ENCODE measurements around the gene FOXO6.

Gene FOXO6

DNA sequence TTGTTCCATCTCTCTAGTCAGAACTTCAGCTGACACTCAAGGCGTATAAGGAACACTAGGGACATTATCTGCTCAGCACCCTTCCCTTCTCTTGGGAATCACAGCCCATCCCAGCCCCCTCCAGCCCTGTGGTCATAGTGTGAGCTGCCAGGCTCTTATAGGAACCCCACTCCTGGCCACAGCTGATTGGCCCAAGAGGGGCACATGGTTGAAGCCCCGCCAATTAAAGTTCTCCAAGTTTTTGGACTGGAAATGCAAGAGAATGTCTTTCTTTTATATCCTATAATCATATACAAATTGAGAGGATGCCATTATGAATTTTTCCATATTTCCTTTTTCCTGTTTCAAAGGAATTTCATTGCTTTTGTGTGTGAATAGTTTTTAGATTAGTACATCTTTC, 40.7 kb downstream of the FOXO6 start:
- no peak for DNase-seq (ENCODE audit: low read depth in 2 of 2)

DNA sequence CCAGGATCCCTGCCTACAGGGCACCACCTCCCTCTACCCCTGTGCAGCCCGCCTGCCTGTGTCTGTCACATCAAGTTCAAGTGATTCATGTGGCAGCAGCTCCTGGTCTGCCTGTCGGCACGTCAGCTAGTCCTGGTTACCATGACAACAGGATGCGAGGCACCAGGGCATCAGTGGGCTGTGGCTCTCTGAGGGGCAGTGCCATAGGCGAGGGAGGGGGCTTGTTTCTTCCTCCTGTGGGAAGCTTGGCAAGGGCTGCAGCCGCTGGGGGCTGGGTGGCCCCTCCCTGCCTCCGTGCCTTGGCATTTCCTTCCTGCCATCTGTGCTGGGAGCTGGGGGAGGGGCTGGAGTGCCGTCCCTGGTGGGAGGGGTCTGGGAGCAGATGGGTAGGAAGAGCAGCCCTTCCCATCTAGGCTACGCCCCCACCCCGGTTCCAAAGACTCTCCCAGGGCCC, 43.1 kb downstream of the FOXO6 start:
- DNase-seq (ENCODE audit: low read depth in 2 of 2) = peak in 1 of 2 donors; percentile 17

DNA sequence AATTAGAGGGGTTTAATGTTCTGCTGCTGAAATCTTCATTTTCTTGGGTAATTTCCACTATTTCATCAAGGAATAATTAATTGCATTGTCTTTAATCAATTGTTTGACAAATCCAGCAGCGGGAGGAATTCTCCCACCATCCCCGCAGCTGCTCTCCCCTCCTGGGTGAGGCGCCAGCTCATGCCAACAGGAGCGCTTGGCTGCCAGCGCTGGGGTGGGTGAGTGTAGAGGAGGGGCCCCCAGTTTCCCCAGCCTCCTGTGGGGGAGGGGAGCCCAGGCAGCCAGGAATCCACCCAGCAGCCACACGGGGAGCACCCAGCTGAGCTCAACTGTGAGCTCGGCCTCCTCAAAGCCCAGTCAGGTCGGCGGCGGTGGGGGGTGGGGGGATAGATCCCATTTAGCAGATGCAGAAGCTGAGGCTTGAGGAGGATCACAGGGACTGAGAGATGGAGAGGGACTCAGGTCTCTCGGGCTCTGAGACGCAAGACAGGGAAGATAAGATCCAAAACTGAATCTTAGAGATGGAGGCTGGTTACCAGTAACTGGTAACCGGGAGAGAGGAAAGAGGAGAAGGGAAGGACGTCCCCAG, 46.5 kb downstream of the FOXO6 start:
- no peak for DNase-seq (ENCODE audit: low read depth in 2 of 2)

DNA sequence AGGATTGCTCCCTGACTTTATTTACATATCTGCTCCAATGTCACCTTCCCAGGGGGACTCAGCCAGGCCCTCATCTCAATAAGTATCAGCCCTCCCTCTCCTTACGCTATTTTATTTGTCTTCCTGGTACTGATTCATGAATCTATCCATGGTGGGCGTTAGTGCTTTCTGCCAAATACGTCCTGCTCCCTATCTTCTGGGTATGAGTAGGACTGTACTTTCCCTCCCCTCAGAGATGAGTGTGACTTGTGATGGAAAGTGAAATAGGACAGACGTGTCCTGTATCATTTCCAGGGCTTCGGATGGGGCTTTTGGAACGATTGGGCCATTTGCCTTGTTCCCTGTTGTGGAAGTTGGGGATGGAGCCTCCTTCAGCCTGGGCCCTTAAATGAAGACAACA, 47.5 kb downstream of the FOXO6 start:
- no peak for DNase-seq (ENCODE audit: low read depth in 2 of 2)

DNA sequence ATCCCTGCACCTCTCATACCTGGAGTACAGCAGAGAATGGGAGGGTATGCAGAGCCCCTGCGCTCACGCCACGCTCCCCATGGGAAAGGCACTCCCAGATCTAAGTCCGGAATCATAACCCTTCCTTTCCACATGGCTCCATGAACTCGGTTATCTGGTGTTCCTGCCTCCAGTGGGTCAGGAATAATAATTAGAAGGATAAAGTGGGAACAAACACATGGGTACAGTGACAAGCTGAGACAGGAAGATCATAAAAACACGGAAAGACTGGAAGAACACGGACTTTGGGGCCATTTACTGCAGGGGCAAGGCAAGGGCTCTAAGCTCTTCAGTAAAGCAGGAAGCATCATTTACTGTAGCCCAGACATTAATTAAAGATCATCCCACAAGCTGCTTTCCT, 48.6 kb downstream of the FOXO6 start:
- DNase-seq (ENCODE audit: low read depth in 2 of 2) = no peak

DNA sequence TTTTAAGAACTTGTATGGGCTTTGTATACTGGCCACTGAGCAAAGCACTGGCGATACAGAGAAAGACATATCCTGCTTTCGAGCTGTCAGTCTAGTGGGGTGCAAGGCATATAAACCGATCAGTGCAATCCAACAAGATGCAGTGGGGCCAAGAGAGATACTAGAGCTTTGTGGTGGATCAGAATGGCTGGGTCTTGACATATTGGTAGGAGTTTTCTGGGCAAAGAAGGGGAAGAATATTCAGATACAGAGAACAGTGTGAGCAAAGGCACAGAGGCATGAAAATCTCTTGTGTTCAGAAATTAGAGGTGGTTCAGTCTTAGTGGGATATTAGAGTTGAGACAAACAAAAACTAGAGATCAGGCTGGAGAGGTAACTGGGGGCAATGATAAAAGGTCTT, 49.2 kb downstream of the FOXO6 start:
- no peak for DNase-seq (ENCODE audit: low read depth in 2 of 2)

DNA sequence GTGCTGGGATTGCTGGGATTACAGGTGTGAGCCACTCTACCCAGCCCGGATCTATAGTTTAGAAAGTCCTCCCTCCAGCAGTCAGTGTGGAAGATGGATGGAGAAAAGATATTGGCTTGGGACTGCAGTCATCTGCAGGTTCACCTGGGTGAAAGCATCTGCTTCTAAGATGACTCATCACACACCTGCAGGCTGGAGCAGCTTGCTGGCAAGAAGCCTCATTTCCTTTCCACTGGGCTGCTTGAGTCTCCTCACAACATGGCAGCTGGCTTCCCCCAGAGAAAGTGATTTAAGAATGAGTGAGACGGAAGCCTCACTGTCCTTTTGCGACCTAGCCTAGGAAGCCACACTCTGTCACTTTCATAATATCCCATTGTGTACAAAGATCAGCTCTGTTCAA, 50.0 kb downstream of the FOXO6 start:
- no peak for DNase-seq (ENCODE audit: low read depth in 2 of 2)

DNA sequence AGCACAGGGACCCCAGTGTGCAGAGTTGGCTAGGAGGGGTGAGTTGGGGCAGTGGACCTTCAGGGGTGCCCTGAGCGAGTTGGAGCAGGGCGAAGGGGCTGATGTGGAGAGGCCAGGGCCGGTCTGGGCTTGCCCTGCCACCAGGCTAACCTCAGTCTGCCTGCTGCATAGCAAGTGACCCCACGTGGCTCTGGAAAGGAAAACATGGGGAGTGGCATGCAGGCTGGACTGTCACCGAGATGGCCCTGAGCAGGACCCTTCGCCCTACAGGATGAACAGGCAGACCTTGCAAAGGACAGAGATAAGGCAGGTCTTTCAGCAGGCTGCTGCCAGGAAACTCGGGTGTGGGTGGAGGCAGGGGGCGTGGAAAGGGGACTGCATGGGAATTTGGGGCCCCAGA, 51.5 kb downstream of the FOXO6 start:
- no peak for DNase-seq (ENCODE audit: low read depth in 2 of 2)

DNA sequence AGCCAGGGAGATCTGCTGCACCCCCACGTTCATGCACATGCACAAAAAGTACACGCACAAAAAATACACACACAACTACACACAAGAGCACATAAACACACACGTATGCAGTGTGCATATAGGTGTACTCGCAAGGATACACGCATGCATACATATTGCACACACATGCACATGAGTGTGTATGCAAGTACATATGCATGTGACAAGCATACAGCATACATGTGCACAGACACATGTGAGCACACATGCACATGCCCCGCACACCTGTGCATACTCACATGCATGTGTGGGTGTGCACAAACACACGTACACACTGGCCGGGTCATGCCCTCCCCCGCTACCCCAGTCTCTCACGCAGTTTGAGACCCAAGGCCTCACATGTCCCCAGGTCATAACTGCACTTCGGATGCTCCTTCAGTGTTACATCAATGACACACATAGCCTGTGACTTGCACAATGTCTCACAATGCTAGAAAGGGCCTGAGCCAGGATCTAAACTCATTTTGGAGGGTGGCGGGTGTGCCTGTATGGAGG, 52.6 kb downstream of the FOXO6 start:
- no peak for DNase-seq (ENCODE audit: low read depth in 2 of 2)

DNA sequence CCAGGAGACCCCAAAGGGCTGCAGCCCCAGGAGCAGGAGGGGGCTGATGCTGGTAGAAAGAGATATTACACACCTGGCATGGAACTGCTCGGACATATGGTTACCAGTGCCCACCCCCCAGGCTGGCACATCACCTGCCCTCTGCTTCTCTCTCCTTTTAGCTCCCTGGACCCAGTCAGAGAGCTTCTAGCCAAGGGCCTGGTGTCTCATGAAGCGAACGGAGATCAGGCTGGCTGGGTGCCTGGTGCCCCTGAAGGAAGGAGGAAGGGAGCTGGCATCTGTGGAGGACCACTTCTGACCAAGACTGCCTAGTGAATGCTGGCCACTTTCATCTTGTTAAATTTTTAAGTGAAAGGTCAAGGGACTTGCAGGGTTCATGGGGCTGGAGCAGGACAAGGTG, 53.1 kb downstream of the FOXO6 start:
- DNase-seq (ENCODE audit: low read depth in 2 of 2) = no peak

DNA sequence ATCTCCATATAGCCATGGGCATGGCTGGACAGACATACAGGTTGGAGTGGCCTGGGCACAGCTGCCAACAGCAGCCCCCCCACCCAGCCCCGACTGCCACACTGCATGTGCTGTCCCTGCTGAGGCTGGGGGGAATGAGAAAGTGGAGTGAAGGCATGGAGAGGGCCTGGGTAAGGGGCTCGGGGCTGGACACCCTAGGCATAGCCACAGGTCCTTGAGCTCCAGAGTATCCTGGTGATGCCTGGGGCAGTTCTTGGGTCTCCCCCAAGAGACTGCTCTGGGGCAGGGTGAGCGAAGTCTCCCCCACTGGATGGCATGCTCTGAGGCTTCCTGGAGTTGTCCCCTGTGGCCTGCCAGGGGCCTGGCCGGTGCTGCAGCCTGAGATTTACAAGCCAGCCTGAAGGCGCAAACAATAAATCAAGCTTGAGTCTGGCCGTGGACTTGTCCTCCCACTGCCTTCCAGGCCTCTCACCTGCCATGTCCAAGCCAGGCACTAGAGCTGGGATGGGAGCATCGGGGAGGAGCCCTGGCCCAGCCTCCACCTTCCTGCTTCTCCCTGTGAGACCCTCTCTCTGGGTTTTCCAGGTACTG, 53.6 kb downstream of the FOXO6 start:
- DNase-seq (ENCODE audit: low read depth in 2 of 2) = no peak

DNA sequence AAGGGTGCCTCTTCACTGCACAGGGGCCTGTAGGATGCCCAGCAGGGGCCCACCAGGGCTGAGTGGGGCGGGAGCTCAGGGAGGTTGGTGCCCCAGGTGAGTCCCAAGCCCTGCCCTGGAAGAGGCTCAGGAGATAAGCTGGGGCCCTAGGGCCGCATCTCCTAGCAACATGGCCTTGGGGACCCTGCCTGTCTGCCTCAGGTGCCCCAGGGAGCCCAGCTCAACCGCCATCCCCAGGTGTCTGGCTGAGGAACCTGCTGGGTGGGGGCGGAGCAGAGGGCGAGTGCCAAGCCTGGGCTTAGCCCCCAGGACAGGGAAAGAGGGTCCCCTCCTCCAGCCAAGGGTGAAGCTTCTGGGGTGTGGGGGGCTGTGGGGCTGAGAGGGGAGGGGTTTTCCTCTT, 54.8 kb downstream of the FOXO6 start:
- DNase-seq (ENCODE audit: low read depth in 2 of 2) = no peak

DNA sequence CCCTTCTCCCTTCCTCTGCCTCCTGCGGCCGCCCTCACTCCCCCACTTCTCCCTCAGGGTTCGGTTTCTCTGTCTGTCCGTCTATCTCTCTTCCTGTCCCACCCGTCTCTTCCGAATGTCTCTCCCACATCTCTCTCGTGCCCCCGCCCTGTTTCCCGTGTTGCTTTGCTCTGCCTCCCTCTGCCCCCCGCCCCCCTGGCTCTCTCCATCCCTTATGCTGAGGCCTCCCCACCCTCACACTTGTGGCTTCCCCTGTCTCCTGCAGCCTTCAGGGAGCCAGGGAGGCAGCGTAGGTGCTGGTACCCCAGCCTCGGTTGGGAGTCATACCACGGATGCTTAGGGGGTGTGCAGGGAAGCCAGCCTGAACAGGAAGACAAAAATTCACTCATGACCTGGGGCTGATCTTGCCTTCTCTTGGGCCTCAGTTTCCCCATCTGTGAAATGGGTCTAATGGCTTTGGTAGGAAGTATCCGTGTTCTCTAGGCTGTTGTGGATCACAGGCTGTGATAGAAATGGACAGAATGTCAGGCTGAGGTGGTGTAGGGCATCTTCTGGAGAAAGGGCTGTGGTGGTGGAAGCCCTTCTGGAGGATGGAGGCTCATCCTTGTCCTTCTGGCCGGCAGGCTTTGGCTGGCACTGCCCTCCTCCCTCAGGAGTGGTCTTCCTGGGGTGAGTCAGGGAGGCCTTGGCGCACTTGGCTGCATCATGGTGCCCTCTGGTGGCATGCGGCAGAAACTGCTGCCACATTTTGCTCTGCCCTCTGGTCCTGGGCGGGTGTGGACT, 55.5 kb downstream of the FOXO6 start:
- DNase-seq (ENCODE audit: low read depth in 2 of 2) = peak; percentile 36 to 38

DNA sequence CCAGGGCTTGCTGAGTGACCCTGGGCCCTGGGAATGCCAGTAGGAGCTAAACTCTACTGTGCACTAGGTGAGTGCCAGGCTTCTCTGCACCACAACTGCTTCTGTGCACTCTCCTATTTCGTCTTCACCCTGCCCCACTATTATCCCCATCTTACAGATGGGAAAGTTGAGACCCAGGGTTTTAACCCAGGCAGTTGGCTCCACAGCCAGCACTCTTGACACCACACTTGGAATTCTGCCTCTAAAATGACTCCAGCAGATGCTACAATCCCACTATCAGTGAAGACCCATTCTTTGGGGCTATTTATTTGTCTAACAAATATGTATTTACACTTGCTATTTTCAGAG, 56.1 kb downstream of the FOXO6 start:
- DNase-seq (ENCODE audit: low read depth in 2 of 2) = no peak

DNA sequence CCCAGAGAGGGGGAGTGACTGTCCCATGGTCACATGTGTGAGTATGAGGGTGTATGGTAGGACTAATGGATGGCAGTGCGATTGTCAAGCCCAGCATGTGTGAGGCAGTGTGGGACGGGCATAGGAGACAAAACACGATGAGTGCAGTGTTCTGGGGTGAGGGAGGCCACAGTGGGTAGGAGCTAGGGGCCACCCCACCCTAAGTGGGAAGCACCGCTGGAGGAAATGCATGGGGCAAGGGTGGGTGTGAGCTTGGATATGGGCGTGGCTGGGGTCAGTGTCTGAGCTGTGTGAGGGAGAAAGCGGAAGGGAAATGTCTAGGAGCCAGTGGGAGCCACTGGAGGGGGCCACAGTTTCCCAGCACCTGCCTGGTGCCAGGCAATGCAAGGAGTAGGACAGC, 56.5 kb downstream of the FOXO6 start:
- no peak for DNase-seq (ENCODE audit: low read depth in 2 of 2)

DNA sequence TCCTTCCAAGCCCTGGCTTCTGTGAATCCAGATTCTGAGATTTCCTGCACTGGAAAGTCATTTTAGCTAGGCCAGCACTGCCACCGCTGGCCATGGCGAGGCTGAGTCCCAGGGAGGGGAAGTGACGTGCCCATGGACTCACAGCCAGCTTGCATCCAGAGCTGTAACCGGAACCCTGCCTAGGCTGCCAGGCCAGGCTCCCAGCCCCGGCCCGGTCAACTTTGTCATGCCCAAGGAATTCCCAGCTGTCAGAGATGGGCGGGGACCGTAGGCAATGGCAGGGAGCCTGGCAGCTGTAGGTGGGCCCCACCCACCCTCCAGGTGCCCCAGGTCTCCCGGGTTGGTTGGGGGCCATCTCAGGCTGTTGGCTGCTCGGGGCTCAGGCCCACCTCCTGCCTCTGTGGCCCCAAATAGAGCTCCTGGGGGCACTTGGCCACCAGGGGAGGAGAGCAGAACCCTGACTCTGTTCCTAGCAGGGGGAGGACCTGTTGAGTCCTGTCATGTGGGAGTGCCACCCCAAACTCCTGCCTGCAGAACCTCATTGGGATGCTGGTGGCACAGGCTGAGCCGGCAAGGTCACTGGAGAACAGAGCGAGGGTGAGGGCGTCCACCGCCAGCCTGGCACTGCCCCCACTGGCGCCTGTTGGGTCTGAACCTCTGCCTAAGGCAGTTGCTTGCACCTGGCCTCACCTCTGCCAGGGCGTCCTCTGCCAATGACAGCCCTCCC, 57.8 kb downstream of the FOXO6 start:
- DNase-seq (ENCODE audit: low read depth in 2 of 2) = no peak

DNA sequence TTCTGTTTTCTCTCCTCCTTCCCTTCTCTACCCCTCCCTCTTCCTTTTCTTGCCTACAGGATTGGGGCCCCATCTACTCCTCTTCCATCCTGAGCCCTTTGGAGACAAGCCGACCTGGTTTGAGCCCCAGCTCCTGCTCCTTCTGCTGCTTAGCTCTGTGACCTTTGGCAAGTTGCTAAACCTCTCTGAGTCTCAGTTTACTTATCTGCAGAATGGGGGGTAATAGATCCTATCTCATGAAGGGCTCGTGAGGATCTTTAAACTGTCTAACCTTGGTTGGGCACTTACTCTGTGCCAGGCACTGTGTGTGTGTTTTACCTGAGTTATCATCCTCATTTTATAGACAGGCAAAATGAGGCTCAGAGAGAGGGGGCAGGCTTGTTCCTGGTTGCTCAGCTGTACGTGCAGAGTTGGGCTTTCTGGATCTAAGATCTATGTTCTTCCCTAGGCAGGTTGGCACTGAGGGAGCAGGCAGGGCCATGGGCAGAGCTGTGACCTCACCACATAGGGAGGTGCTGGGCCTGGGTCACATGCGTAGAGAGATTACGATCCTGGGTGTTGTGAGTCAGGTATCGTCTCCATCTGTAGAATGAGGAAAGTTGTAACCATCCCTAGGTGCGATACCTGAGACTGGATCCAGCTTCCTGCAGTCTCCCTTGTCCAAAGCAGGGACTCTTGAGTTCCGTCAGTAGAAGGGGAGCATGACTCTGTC, 58.5 kb downstream of the FOXO6 start:
- DNase-seq (ENCODE audit: low read depth in 2 of 2) = no peak

DNA sequence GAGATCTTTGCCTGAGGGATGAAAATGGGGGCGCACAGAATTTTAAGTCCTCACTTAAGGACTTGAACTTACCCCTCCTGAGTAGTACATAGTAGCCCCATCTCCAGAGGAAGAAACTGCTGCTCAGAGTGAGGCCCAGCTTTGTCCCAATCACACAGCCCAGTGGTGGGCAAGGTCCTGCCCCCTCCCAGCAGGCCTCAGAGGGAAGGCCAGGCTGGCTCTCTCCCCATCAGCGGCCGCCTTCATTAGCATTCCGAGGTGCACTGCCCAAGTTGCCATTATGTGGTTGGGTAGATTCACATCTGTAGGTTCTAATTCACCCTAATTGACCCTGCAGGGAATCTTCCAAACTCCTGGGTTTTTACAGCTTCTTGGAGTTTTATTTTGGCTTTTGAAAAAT, 59.1 kb downstream of the FOXO6 start:
- no peak for DNase-seq (ENCODE audit: low read depth in 2 of 2)

DNA sequence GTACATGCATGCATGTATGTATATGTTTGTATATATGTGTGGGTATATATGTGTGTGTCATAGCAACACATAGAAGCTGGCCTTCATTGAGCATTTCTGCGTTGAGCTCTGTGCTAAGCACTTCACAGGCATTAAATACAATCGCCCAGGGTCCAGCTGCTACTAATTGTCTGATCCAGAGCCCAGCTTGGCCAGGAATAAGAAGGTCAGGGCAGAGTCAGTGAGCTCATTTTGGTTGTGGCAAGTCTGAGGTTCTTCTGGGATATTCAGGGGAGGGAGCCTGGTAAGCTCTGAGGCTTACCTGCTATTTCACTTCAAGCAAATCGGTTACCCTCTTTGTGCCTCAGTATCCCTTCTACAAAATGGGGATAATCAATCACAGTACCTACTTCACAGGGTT, 59.6 kb downstream of the FOXO6 start:
- no peak for DNase-seq (ENCODE audit: low read depth in 2 of 2)

DNA sequence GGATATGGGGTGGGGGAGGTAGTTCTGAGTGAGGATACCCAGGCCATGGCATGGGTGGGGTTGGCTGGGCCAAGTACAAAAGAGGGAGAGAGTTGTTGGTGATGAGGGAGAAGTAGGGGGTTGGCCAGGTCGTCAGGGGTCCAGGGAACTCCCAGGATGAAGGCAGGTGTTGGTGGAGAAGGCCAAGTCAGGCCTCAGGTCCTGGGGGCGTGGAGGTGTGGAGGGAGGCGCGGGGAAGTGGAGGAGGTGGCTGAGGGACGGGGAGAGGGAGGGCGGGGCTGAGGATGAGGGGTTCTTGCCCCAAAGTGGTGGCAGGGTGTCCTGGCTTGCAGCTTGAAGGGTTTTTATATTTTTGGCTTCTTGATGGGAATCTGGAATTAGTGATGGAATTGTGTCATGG, 61.1 kb downstream of the FOXO6 start:
- no peak for DNase-seq (ENCODE audit: low read depth in 2 of 2)

DNA sequence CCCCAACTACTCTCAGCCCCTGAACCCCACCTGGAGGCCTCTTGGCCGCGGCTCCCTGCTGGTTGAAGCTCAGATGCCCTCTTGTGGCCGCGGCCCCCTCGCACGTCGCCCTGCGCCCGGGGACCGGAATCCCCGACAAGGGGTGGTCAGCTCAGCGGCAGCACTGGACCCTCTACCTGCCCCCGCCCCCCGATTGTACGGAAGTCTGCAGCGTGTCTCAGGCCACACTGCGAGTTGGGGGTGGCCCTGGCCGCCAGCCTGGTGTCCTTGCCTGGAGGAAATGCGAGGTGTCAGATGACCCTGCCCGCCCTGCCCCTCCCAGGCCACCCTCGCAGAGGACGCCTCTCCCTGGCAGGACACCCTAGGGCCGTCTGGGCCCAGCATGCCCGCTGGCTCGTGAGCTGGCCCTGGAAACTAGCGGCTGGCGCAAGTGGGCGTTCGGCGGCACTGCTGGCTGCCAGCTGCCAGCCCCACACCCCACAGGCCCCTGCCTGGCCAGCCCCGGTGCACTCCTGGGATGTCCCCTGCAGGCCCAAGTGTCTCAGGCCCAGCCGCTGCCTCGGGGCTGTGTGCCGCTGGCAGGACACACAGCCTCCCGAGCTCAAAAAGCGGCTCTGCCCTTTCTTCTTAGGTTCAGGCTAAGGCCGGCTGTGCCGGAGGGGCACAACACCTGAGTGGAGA, 62.4 kb downstream of the FOXO6 start:
- no peak for DNase-seq (ENCODE audit: low read depth in 2 of 2)

All from stimulated activated CD8-positive, alpha-beta memory T cell treated with anti-CD3 and anti-CD28 coated beads, Interleukin-2, amount 100 ng/mL, for 48 hours (primary cell).